Keratinocyte (primary cell): ENCODE data around the gene SMURF1.

Experiments used
- CTCF ChIP-seq, 3 experiments: IDR thresholded peaks in 1 of 3; conservative IDR thresholded peaks in 1 of 3; optimal IDR thresholded peaks in 1 of 3; 2 replicates in 2 of 3; 3 replicates in 1 of 3; pipeline versions ENCODE3 to v1.5.1; 2011; ENCODE audit warnings: low read length in 3 of 3, mild to moderate bottlenecking in 3 of 3, moderate library complexity in 2 of 3, control low read depth in 1 of 3, inconsistent platforms in 1 of 3; ENCODE audit not compliant: insufficient read depth in 2 of 3; ENCODE audit errors: extremely low read depth in 1 of 3
- EZH2 ChIP-seq: IDR thresholded peaks from one replicate; pipeline ENCODE4 v1.6.1; 2012; ENCODE audit warnings: inconsistent platforms, mild to moderate bottlenecking, low read length, moderate library complexity

GRCh38 chr7:98978672-98979071 is 165.2 kb downstream of the SMURF1 start:
- TF ChIP-seq CTCF (optimal IDR thresholded peaks at IDR 0.05 in 1 of 3, IDR thresholded peaks at IDR 0.05 in 1 of 3, conservative IDR thresholded peaks at IDR 0.05 in 1 of 3; ENCODE audit: extremely low read depth in 1 of 3, insufficient read depth in 2 of 3, low read length in 3 of 3) (no peak), EZH2 (no peak)
